GM12891 (cell line): ENCODE results near the gene CNTFR.

Experiments
- DNase-seq: peaks from one replicate; pipeline ENCODE4 v3.0.0; 2011; ENCODE audit warnings: low spot score; ENCODE audit not compliant: insufficient read length
- FAIRE-seq: peaks from 2 replicates; lab custom pipeline; 2011; peaks lifted over from hg19 to GRCh38; lab: Jason Lieb, UNC
- PAX5 ChIP-seq: IDR thresholded peaks from 2 replicates; pipeline ENCODE4 v1.6.1; 2011; ENCODE audit warnings: low read length, moderate library complexity, mild to moderate bottlenecking; ENCODE audit not compliant: insufficient read depth, severe bottlenecking
- POLR2A ChIP-seq: IDR thresholded peaks from 2 replicates; pipeline ENCODE4 v1.6.1; 2011; ENCODE audit warnings: low read depth, low read length, control low read depth
- POLR2AphosphoS5 ChIP-seq: IDR thresholded peaks from 2 replicates; pipeline ENCODE4 v1.6.1; 2011; ENCODE audit warnings: low read depth, low read length, control low read depth
- POU2F2 ChIP-seq: IDR thresholded peaks from 2 replicates; pipeline ENCODE4 v1.6.1; 2011; ENCODE audit warnings: low read depth, mild to moderate bottlenecking, control low read depth, low read length, moderate library complexity
- SPI1 ChIP-seq: IDR thresholded peaks from 2 replicates; pipeline ENCODE4 v1.6.1; 2011; ENCODE audit warnings: low read depth, low read length, control low read depth
- TAF1 ChIP-seq: IDR thresholded peaks from 2 replicates; pipeline ENCODE4 v1.6.1; 2011; ENCODE audit warnings: low read depth, low read length, control low read depth

Gene CNTFR

DNA sequence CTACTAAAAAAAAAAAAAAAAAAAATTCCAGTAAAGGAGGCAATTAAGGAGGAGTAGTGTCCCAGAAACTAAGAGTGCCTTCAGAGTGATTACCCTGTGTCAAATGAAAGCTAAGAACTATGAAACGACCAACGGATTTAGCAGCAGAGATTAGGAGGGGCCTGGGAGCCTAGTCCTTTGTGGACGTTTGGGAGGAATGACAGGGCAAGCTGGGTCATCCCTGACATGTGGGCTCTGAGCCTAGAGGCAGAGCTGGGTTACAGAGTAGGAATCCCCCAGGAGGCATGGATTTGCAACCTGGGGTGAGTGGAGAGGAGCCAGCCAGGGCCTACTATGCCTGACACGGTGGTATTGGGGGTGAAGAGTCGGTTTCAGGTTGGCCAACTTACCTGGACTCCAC is 43.6 kb upstream of the CNTFR start:
- DNase-seq (no peak), FAIRE-seq (no peak)

GRCh38 chr9:34630402-34631154 is 41.1 kb upstream of the CNTFR start:
- no peak for TF ChIP-seq POLR2A
- no peak for TF ChIP-seq SPI1
- TF ChIP-seq TAF1, result no peak
- no peak for TF ChIP-seq PAX5
- no peak for TF ChIP-seq POLR2AphosphoS5
- no peak for TF ChIP-seq POU2F2
- DNase-seq (no peak), FAIRE-seq (no peak)

More for the DNA sequence above, 43.6 kb upstream of the CNTFR start:
- TF ChIP-seq SPI1, result no peak
- no peak for TF ChIP-seq POLR2A
- no peak for TF ChIP-seq POLR2AphosphoS5
- TF ChIP-seq PAX5, result no peak
- no peak for TF ChIP-seq POU2F2
- no peak for TF ChIP-seq TAF1

- FAIRE-seq (no peak), DNase-seq (no peak)
- no peak for TF ChIP-seq TAF1
- TF ChIP-seq POLR2A, result no peak
- TF ChIP-seq POLR2AphosphoS5, result no peak
- no peak for TF ChIP-seq PAX5
- TF ChIP-seq SPI1, result no peak
- no peak for TF ChIP-seq POU2F2
Observed at GRCh38 chr9:34629491-34629808, 39.9 kb upstream of the CNTFR start.

GRCh38 chr9:34628656-34629490 is 39.3 kb upstream of the CNTFR start, which contains the start of gene ARID3C:
Gene ARID3C (minus strand): TSS chr9:34629066. CDS start chr9:34628014, 1,052 bp downstream.
- DNase-seq, result no peak
- TF ChIP-seq POU2F2 (no peak), TAF1 (no peak), POLR2A (no peak), SPI1 (no peak), PAX5 (no peak), POLR2AphosphoS5 (no peak)
- FAIRE-seq, result peak; percentile 84

DNA sequence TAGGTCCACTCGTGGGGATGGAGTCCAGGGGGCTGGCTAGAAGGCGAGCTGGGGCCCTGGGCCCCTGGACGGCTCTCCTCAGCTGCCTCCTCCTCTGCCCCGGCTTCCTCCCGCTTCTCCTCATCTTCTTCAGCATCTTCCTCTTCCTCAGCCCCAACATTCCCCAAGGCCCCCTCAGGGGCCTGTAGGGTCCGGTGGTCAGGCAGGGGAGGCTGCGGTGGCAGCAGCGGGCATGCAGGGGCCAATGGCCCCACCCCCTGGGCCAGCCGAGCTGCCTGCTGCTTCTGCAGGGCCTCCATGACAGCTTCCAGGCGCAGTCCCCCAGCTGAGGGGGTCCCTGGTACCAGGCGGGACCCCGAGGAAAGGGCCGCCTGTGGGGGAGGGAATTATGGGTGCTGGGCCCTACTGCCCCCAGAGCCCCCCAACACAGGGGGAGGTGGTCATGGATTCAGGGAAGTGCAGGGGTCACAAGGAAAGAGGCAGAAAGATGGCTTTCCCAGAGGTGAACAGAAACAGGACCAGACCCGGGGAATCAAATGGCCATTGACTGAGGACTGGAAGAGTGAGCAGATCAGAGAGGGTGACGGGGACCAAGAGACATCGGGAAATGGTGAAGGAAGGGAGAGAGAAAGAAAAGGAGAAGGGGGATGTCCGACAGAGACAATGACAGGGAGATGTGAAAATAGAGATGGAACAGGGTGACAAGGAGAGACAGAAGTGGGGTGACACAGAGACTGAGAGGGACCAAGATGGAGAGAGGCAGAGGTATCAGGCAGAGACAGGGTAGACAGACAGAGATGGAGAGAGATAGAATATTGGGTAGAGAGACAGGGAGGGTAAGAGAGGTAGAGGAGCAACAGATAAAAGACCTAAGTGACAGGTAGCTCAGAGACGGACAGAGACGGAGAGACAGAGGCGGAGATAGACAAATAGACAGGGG is 38.5 kb upstream of the CNTFR start:
- TF ChIP-seq PAX5 (no peak), POLR2A (no peak), TAF1 (no peak), POLR2AphosphoS5 (no peak), SPI1 (no peak), POU2F2 (no peak)
- DNase-seq, result no peak
- FAIRE-seq, result no peak

GRCh38 chr9:34625186-34625486 is 35.6 kb upstream of the CNTFR start:
- no peak for TF ChIP-seq SPI1
- no peak for TF ChIP-seq TAF1
- no peak for TF ChIP-seq POU2F2
- no peak for TF ChIP-seq PAX5
- TF ChIP-seq POLR2A, result no peak
- TF ChIP-seq POLR2AphosphoS5, result no peak
- no peak for FAIRE-seq
- no peak for DNase-seq

- DNase-seq (no peak), FAIRE-seq (no peak)
- no peak for TF ChIP-seq PAX5
- TF ChIP-seq SPI1, result no peak
- no peak for TF ChIP-seq POU2F2
- TF ChIP-seq POLR2AphosphoS5, result no peak
- no peak for TF ChIP-seq TAF1
- no peak for TF ChIP-seq POLR2A
Observed at GRCh38 chr9:34624475-34625185, 35.1 kb upstream of the CNTFR start.
